D341Med (cell line): ENCODE measurements around the gene SLC37A3.
"Not testable (repeated sequence)": the region's sequence is repeated elsewhere in the genome, so short reads cannot be mapped to it uniquely, and the experiment has no call there.

ENCODE experiments used
- DNase-seq: peaks from one replicate; pipeline ENCODE4 v3.0.0; 2012; ENCODE audit warnings: low spot score

Gene SLC37A3

GRCh38 chr7:140312141-140312846 lies 86.0 kb downstream of the SLC37A3 start:
- DNase-seq, result no peak

DNA sequence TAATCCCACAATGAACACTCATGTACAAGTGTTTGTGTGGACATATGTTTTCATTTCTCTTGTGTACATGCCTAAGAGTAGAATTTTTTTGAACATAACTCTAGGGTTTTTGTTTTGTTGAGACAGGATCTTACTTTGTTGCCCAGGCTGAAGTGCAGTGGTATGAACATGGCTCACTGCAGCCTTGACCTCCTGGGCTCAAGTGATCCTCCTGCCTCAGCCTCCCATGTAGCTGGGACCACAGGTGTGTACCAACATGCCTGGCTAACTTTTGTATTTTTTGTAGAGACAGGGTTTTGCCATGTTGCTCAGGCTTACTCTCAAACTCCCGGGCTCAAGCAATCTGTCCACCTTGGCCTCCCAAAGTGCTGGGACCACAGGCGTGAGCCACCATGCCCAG lies 87.2 kb downstream of the SLC37A3 start:
- not testable (repeated sequence) for DNase-seq

DNA sequence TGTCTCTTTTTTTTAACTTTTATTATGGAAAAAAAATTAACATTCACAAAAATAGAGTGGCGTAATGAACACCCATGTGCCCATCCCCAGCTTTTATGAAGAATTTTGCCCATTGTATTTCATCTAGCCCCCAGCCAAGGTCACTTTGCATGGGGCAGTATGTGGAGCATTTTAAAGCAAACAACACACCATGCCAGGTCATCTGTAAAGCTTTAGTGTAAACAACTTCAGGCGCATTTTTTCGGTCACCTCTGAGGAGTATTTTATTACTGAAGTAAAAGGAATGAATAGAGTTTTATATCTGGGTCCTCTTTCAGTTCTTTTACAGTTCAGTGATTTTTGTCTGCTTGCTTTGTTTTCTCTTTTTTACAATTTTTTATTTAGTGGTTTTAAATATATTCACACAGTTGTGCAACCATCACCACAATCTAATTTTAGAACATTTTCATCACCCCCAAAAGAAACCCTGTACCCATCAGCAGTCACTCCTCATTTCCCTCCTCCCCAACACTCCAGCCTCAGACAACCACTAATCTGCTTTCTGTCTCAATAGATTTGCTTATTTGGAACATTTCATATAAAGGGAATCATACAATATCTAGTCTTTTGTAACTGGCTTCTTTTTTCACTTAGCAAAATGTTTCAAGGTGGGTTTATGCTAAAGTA lies 87.9 kb downstream of the SLC37A3 start:
- DNase-seq, result no peak

- DNase-seq, result no peak
Measured at GRCh38 chr7:140308060-140308459, 90.3 kb downstream of the SLC37A3 start.

GRCh38 chr7:140304191-140304799 lies 94.0 kb downstream of the SLC37A3 start:
- no peak for DNase-seq

GRCh38 chr7:140300243-140301136 lies 97.8 kb downstream of the SLC37A3 start:
- DNase-seq, result no peak

GRCh38 chr7:140298213-140298612 lies 100.1 kb downstream of the SLC37A3 start:
- no peak for DNase-seq

DNA sequence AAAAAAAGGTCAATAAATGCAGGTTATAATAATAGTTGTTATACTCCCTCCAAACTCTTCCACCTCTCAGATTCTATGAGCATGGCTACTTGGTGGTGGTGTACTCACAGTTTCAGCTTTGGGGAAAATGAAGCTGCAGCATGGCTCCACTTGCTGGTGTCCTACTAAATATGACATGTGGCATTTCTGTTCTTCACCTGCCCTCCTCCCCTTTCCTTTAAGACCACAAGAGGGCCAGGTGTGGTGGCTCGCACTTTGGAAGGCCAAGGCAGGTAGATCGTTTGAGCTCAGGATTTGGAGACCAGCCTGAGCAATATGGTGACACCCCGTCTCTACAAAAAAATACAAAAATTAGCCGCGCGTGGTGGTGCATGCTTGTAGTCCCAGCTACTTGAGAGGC lies 101.1 kb downstream of the SLC37A3 start:
- DNase-seq, result no peak

DNA sequence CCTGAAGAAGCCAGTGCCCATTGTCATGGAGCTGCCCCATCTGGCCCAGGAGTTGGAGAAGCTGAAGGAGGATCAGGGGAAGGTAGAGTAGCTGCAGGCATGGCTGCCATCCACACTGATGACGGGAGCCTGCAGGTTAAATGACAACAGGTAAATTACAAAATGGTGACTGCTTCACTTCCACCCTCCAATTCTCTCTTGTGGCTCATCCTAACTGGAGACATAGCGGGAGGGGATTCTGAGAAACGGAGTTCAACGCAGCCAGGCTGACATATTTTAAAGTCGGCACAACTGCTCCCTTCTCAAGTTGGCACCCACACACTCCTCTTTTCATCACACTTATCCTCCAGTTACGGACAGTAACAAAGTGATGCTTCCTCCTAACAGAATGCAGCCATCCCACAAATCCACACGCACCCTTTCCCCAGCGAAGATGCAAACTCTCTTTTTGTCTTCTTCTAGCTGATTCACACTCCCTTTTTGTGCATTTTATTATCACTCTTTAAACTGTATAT lies 103.0 kb downstream of the SLC37A3 start:
- DNase-seq, result no peak

DNA sequence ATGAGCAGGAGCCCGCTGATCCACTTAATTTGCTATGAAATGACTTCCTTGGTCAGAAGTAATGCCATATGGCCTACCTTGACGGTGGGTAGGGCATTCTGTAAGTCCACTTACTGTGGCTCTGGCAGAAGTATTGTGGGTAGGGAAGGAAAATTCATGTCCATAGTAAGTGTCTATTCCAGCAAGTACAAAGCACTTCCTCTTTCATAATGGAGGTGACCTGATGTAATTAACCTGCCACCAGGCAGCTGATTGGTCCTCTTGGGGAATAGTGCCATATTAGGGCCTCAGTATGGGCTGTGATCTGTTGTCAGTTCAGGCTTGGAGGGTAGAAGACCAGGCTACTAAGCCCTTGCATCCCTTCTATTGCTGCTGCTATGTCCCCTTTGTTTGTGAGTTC lies 103.9 kb downstream of the SLC37A3 start:
- DNase-seq, result no peak

GRCh38 chr7:140292438-140292837 lies 105.9 kb downstream of the SLC37A3 start:
- DNase-seq, result no peak

GRCh38 chr7:140289804-140290203 lies 108.5 kb downstream of the SLC37A3 start:
- DNase-seq, result no peak

DNA sequence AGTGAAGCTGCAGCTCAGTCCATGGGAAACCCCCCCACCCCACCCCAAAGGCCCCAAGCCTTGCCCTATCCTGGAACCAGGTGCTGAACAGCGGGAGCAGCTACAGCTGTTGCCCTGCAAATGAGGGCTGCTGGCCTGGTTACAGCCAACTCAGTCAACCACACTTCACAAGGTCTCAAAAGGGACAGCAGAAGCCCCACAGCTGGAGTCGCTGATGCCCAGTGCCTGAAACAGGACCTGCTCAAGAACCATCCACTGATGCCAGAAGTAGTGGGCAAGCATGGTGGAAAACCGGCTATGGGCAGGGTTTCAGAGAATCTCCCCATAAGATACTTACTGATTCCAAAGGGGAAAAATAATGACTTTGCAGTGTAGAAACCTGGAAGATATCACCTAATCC lies 110.3 kb downstream of the SLC37A3 start:
- DNase-seq, result no peak

DNA sequence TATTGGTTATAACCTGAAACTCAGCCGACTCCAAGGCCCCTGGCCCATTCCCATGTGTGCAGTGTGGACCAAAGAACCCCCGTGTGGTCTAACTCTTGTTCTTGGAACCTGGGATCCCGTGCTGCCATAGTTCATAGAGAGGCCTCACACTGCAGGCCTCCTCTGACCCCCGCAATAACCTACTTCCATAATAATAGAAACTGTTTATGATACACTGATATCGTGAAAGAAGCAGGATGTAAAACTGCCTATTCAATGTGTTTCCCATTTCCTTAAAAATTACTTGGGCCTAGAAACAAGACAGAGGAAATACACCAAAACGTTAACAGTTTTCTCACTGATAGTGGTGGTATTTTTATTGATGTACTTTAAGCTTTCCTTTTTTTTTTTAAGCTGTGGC lies 112.4 kb downstream of the SLC37A3 start:
- DNase-seq, result no peak

- no peak for DNase-seq
Measured at GRCh38 chr7:140284062-140284461, 114.3 kb downstream of the SLC37A3 start.
